Ishikawa (cell line): ENCODE data around the gene RHCG.

Experiments used
- CEBPB ChIP-seq: IDR thresholded peaks from 2 replicates; pipeline ENCODE4 v1.6.1; 2012
- CREB1 ChIP-seq: IDR thresholded peaks from 2 replicates; pipeline ENCODE4 v1.6.1; 2012; ENCODE audit warnings: low read depth
- EP300 ChIP-seq: IDR thresholded peaks from 2 replicates; pipeline ENCODE4 v1.6.1; 2012; ENCODE audit warnings: borderline replicate concordance
- RAD21 ChIP-seq: IDR thresholded peaks from 2 replicates; pipeline ENCODE4 v1.6.1; 2012; ENCODE audit warnings: low read depth
- TAF1 ChIP-seq: IDR thresholded peaks from 2 replicates; pipeline ENCODE4 v1.6.1; 2012; ENCODE audit warnings: low read depth, mild to moderate bottlenecking
- TCF12 ChIP-seq: IDR thresholded peaks from 2 replicates; pipeline ENCODE4 v1.6.1; 2012; ENCODE audit warnings: low read depth
- YY1 ChIP-seq: IDR thresholded peaks from 2 replicates; pipeline ENCODE4 v1.6.1; 2012; ENCODE audit warnings: low read depth
- TF ChIP-seq, protein P1 (sequence below): IDR thresholded peaks from 2 replicates; pipeline ENCODE4 v1.6.1; 2012

GRCh38 chr15:89530976-89531375 lies 34.6 kb upstream of the RHCG start:
- TF ChIP-seq YY1 = no peak
- TF ChIP-seq RAD21 = no peak
- TF ChIP-seq, protein P1, sequence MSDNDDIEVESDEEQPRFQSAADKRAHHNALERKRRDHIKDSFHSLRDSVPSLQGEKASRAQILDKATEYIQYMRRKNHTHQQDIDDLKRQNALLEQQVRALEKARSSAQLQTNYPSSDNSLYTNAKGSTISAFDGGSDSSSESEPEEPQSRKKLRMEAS = no peak
- TF ChIP-seq TCF12 = no peak
- no peak for TF ChIP-seq TAF1
- no peak for TF ChIP-seq CREB1
- TF ChIP-seq EP300 = no peak
- no peak for TF ChIP-seq CEBPB
